ENCODE data around the gene CHRDL1. TPM values are rescaled to one million over a fixed set of nuclear protein-coding genes. Genes with fewer than 3 reads are reported as not detected.
A peak's percentile ranks its signal among the peaks of the same experiment; 100 is the strongest.
"Not testable (repeated sequence)": the region's sequence is repeated elsewhere in the genome, so short reads cannot be mapped to it uniquely, and the experiment has no call there.

The CHRDL1 gene
- total RNA-seq, 1 donor from 2014 or later: 4.8 TPM

- H3K36me3 Mint-ChIP-seq (ENCODE audit: low read depth, unreplicated experiment): no peaks in the 10 kb centered on the region
- H3K27me3 Mint-ChIP-seq (ENCODE audit: low read depth, unreplicated experiment): no peaks in the 10 kb centered on the region
- no peak overlapping the region for H3K4me3 ChIP-seq (ENCODE audit: insufficient read depth, low read depth, low read length)
- H3K36me3 ChIP-seq (ENCODE audit: insufficient read depth, low read length): no peaks in the 10 kb centered on the region
- FAIRE-seq (peak; percentile 50), DNase-seq (ENCODE audit: low read depth) (no peak)
- H3K27ac Mint-ChIP-seq (ENCODE audit: unreplicated experiment): no peak overlapping the region
- H3K4me2 ChIP-seq (ENCODE audit: low read length): no peak overlapping the region
- no peaks in the 10 kb centered on the region for H3K9me3 Mint-ChIP-seq (ENCODE audit: unreplicated experiment)
- H3K9ac ChIP-seq (ENCODE audit: low read length): no peak overlapping the region
- TF ChIP-seq CTCF (IDR thresholded peaks at IDR 0.05; ENCODE audit: insufficient read depth, low read depth, low read length) (no peak), EZH2 (IDR thresholded peaks at IDR 0.05; ENCODE audit: insufficient read depth, low read length) (no peak)
- H4K20me1 ChIP-seq (ENCODE audit: insufficient read depth, low read length): no peaks in the 10 kb centered on the region
- no peaks in the 10 kb centered on the region for H3K9me3 ChIP-seq (ENCODE audit: insufficient read depth, low read depth, low read length)
- H3K4me1 ChIP-seq (ENCODE audit: insufficient read depth, low read length): peaks cover 4% of the 10 kb centered on the region
- no peak overlapping the region for H2AFZ ChIP-seq (ENCODE audit: low read depth, low read length)
- H3K4me1 Mint-ChIP-seq (ENCODE audit: low read depth, unreplicated experiment): peaks cover 2% of the 10 kb centered on the region
- no peaks in the 10 kb centered on the region for H3K27me3 ChIP-seq (ENCODE audit: insufficient read depth, low read length)
- no peak overlapping the region for H3K4me3 Mint-ChIP-seq (ENCODE audit: unreplicated experiment)
- H3K27ac ChIP-seq (ENCODE audit: low read depth, low read length): no peak overlapping the region
- no peaks in the 10 kb centered on the region for H3K79me2 ChIP-seq (ENCODE audit: insufficient read depth, low read length)
Observed at GRCh38 chrX:110836001-110836400, 40.4 kb upstream of the CHRDL1 start.

DNA sequence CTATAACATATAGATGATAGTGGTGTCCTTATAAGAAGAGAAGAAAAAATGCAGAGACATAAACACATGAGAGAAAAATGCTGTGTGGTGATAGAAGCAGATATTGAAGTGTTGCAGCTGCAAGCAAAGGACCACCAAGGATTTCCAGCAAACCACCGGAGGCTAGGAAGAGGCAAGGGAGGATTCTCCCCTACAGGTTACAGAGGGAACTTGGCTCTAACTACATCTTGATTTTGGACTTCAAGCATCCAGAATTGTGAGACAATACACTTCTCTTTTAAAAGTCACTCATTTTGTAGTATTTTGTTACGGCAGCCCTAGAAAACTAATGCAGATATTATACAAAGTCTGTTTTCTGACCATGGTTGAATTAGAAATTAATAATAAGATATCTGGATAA, 30.4 kb upstream of the CHRDL1 start:
- H3K36me3 ChIP-seq (ENCODE audit: insufficient read depth, low read length): no peaks in the 10 kb centered on the region
- no peak overlapping the region for H3K9ac ChIP-seq (ENCODE audit: low read length)
- H2AFZ ChIP-seq (ENCODE audit: low read depth, low read length): no peak overlapping the region
- no peak for TF ChIP-seq CTCF (IDR thresholded peaks at IDR 0.05; ENCODE audit: insufficient read depth, low read depth, low read length)
- no peak for TF ChIP-seq EZH2 (IDR thresholded peaks at IDR 0.05; ENCODE audit: insufficient read depth, low read length)
- no peak overlapping the region for H3K4me3 Mint-ChIP-seq (ENCODE audit: unreplicated experiment)
- DNase-seq (ENCODE audit: low read depth) (no peak), FAIRE-seq (peak; percentile 67)
- H4K20me1 ChIP-seq (ENCODE audit: insufficient read depth, low read length): no peaks in the 10 kb centered on the region
- no peaks in the 10 kb centered on the region for H3K79me2 ChIP-seq (ENCODE audit: insufficient read depth, low read length)
- H3K4me1 ChIP-seq (ENCODE audit: insufficient read depth, low read length): no peaks in the 10 kb centered on the region
- H3K27me3 ChIP-seq (ENCODE audit: insufficient read depth, low read length): no peaks in the 10 kb centered on the region
- no peaks in the 10 kb centered on the region for H3K9me3 Mint-ChIP-seq (ENCODE audit: unreplicated experiment)
- no peak overlapping the region for H3K4me2 ChIP-seq (ENCODE audit: low read length)
- no peaks in the 10 kb centered on the region for H3K9me3 ChIP-seq (ENCODE audit: insufficient read depth, low read depth, low read length)
- H3K27ac ChIP-seq (ENCODE audit: low read depth, low read length): no peak overlapping the region
- H3K4me3 ChIP-seq (ENCODE audit: insufficient read depth, low read depth, low read length): no peak overlapping the region
- no peak overlapping the region for H3K27ac Mint-ChIP-seq (ENCODE audit: unreplicated experiment)
- no peaks in the 10 kb centered on the region for H3K36me3 Mint-ChIP-seq (ENCODE audit: low read depth, unreplicated experiment)
- H3K4me1 Mint-ChIP-seq (ENCODE audit: low read depth, unreplicated experiment): no peaks in the 10 kb centered on the region
- H3K27me3 Mint-ChIP-seq (ENCODE audit: low read depth, unreplicated experiment): no peaks in the 10 kb centered on the region

GRCh38 chrX:110816543-110816942, 20.9 kb upstream of the CHRDL1 start:
- not testable (repeated sequence) for H3K79me2 ChIP-seq (ENCODE audit: insufficient read depth, low read length); H3K36me3 Mint-ChIP-seq (ENCODE audit: low read depth, unreplicated experiment); FAIRE-seq; H3K36me3 ChIP-seq (ENCODE audit: insufficient read depth, low read length); H3K27me3 Mint-ChIP-seq (ENCODE audit: low read depth, unreplicated experiment); H3K27ac Mint-ChIP-seq (ENCODE audit: unreplicated experiment); H2AFZ ChIP-seq (ENCODE audit: low read depth, low read length); H3K4me3 Mint-ChIP-seq (ENCODE audit: unreplicated experiment); H3K9ac ChIP-seq (ENCODE audit: low read length); H3K27ac ChIP-seq (ENCODE audit: low read depth, low read length); H3K4me2 ChIP-seq (ENCODE audit: low read length); H4K20me1 ChIP-seq (ENCODE audit: insufficient read depth, low read length); H3K27me3 ChIP-seq (ENCODE audit: insufficient read depth, low read length); H3K4me1 ChIP-seq (ENCODE audit: insufficient read depth, low read length); H3K4me1 Mint-ChIP-seq (ENCODE audit: low read depth, unreplicated experiment); DNase-seq (ENCODE audit: low read depth); H3K4me3 ChIP-seq (ENCODE audit: insufficient read depth, low read depth, low read length); H3K9me3 Mint-ChIP-seq (ENCODE audit: unreplicated experiment); H3K9me3 ChIP-seq (ENCODE audit: insufficient read depth, low read depth, low read length)
